Measurements from ENCODE around the gene TAS2R14.

- no peak for TF ChIP-seq RAD21 (IDR thresholded peaks at IDR 0.05 in 1 of 2, conservative IDR thresholded peaks at IDR 0.05 in 1 of 2; ENCODE audit: low read depth in 2 of 2, low read length in 2 of 2)
- TF ChIP-seq CTCF (IDR thresholded peaks at IDR 0.05; ENCODE audit: control extremely low read depth in 1 of 3, insufficient read depth in 1 of 3, low read depth in 1 of 3, low read length in 3 of 3): no peak
- no peak for TF ChIP-seq TAF1 (IDR thresholded peaks at IDR 0.05; ENCODE audit: low read depth, low read length)
- no peak for TF ChIP-seq EP300 (IDR thresholded peaks at IDR 0.05; ENCODE audit: borderline replicate concordance in 1 of 2, low read depth in 2 of 2, low read length in 2 of 2)
- TF ChIP-seq HDAC2 (IDR thresholded peaks at IDR 0.05; ENCODE audit: borderline replicate concordance in 1 of 2, low read depth in 2 of 2, low read length in 2 of 2): no peak
- no peak for TF ChIP-seq CREB1 (IDR thresholded peaks at IDR 0.05)
- no peak for TF ChIP-seq POLR2A (IDR thresholded peaks at IDR 0.05; ENCODE audit: control extremely low read depth in 1 of 2, low read depth in 2 of 2, low read length in 2 of 2)
- TF ChIP-seq CEBPB (IDR thresholded peaks at IDR 0.05; ENCODE audit: low read depth, low read length): no peak
- no peak for TF ChIP-seq POLR2AphosphoS5 (IDR thresholded peaks at IDR 0.05; ENCODE audit: low read depth, low read length)
- TF ChIP-seq SRF (IDR thresholded peaks at IDR 0.05; ENCODE audit: low read depth, low read length): no peak
Observed at GRCh38 chr12:10936506-10936905, 2.6 kb downstream of the TAS2R14 start.

Data from H1 (cell line).